NCI-H2196 treated with DMSO at 0.1 percent for 48 hours (cell line): ENCODE data around the gene KCNAB1.
"Not testable (repeated sequence)": the region's sequence is repeated elsewhere in the genome, so short reads cannot be mapped to it uniquely, and the experiment has no call there.

ENCODE experiments used
- DNase-seq: peaks from one replicate; lab custom pipeline; 2025; ENCODE audit not compliant: unreplicated experiment; lab: John Stamatoyannopoulos, UW

The KCNAB1 gene

DNA sequence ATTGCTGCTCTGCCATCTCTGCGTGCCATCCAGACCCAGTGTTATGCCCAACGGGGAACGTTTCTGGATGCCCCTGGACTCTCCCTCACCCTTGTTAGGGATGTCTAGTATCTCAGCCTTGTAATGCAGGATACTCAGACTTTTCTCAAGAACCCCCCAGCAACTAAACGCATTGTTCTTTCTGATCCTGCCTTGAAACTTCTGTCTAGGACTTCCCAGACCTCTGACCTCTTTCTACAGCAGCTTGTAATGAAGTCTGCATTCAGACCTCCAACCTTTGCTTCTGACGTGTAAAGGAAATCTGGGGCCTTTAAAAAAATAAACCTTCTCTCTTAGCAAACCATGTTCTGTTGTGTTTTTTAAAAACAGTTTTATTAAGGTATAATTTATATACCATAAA, 139.5 kb downstream of the KCNAB1 start:
- DNase-seq, result no peak

DNA sequence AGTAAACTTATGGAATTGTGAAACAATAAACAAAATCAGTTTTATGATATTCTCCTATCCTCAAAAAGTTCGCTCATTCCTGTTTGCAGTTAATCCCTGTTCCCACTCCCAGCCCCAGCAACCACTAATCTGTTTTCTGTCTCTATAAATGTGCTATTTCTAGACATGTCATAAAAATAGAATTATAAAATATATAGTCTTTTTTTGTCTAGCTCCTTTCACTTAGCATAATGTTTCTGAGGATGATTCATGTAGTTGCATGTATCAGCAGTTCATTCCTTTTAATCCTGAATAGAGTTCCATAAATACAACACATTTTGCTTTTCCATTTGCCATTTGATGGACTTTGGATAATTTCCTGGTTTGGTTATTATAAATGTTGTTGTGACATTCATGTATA, 140.0 kb downstream of the KCNAB1 start:
- no peak for DNase-seq

DNA sequence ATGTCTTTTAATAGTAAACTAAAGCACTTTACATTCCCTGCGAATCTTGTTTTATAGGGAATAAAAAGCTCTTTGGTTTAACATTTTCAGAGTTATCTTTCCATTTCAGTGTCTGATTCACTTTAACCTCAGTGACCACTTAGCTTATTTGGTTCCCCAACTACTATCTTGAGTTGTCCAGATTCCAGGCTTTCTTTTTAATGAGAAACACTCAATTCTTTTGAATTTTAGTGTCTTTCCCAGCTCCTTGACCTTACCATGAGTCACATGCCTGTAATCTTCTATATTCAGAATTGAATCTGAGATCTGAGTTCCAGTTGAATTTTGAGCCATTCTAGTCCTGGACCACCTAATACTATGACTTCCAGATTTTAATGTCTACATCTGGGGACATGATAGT, 144.4 kb downstream of the KCNAB1 start:
- no peak for DNase-seq

DNA sequence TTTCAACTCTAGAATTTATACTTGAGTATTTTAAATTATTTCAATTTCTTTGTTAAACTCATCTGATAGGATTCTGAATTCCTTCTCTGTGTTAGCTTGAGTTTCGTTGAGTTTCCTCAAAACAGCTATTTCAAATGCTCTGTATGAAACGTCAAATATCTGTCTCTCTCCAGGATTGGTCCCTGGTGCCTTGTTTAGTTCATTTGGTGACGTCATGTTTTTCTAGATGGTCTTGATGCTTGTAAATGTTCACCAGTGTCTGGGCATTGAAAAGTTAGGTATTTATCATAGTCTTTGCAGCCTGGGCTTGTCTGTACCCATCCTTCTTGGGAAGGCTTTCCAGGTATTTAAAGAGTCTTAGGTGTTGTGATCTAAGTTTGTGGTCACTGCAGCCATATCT, 151.1 kb downstream of the KCNAB1 start:
- no peak for DNase-seq

DNA sequence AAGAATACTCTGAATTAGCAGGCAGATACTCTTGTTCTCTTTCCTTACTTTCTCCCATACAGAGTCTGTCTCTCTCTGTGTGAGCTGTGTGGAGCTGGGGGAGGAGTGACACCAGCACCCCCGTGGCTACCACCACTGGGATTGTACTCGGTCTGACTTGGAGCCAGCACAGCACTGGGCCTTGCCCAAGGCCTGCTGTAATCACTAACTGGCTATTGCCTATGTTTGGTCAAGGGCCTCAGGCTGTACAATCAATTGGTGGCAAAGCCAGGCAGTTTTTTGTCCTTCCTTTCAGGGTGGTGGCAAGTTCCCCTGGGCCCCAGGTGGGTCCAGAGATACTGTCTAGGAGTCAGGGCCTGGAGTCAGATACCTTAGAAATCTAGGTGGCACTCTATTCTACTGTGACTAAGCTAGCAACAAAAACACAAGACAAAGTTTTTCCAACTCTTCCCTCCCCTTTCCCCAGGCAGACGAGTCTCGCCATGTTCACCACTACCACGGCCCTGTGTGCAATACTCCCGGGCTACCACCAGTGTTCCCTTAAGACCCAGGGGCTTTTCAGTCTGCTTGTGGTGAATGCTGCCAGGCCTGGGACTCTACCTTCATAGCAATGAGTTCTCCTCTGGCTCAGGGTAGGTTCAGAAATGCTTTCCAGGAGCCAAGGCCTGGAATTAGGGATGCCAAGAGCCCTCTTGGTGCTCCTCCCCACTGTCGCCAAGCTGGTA, 151.8 kb downstream of the KCNAB1 start:
- DNase-seq, result no peak

DNA sequence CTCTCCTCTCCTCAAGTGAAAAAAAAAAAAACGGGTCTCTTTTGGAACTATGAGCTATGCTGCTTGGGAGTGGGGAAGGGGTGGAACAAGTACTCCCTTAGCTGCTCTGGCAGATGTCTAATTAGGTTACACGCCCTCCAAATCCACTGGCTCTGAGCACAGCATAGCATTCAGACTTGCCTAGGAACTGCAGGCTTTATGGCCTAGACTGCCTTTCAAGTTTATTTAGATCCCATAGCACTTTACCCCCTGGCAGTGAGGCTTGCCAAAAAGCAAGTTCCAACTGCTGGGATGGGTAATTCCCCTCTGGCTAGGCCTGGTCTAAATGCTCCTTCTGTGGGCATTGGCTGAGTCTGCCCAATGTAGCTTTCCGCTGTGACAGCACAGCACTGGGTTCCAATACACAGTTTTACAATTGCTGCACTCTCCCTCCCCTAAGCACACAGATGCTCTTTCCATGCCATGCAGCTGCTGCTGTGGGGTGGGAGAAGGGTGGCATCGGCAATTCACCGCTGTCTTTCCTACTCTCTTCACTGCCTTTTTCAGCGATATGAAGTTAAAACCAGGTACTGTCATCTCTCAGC, 152.8 kb downstream of the KCNAB1 start:
- DNase-seq, result no peak

DNA sequence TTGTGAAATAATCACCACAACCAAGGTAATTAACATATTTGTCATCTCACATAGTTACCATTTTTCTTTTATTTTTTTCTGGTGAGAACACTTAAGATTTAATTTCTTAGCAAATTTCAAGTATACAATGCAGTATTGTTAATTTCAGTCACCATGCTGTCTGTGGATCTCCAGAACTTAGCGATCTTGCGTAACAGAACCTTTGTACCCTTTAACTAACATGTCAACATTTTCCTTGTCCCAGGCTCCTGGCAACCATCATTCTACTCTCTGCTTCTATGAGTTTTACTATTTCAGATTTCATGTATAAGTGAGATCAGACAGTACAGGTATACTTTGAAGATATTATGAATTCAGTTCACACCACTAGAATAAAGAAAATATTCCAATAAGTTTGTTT, 154.4 kb downstream of the KCNAB1 start:
- DNase-seq, result no peak

DNA sequence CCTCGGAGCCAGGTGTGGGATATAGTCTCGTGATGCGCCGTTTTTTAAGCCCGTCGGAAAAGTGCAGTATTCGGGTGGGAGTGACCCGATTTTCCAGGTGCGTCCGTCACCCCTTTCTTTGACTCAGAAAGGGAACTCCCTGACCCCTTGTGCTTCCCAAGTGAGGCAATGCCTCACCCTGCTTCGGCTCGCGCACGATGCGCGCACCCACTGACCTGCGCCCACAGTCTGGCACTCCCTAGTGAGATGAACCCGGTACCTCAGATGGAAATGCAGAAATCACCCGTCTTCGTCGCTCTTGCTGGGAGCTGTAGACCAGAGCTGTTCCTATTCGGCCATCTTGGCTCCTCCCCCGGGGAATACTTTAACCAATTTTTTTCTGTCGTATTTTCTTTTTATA, 164.3 kb downstream of the KCNAB1 start:
- DNase-seq, result not testable (repeated sequence)

DNA sequence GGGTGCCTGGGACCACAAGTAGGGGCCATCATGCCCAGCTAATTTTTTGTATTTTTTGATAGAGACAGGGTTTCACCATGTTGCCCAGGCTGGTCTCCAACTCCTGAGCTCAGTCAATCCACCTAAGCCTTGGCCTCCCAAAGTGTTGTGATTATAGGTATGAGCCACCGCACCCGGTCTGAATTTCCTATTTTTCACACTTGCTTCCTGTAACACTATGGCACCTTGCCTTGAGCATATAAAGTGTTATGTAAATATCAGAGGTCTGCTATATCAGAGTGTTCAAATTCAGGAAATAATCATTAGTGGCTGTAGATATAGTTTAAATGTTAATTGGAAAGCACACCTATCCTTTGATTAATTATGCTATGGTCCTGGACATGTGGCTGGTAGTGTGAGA, 165.2 kb downstream of the KCNAB1 start:
- no peak for DNase-seq

DNA sequence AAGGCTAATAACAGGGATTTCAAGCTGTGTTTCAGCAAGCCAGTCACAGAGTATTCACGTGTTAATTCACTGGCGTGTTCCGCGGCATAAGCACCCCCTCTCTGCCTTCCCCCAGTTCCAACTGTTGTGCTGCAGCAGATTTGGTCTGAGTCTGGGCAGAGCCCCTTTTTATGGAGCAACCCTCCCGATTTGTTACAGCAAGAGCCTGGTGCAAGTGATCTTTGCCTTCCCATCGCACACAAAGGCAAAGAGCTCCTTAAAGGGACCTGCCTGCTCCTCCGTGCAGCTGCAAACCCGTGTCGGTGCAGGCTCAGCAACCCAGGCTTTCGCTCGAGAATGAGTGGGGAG, 170.5 kb downstream of the KCNAB1 start:
- no peak for DNase-seq

DNA sequence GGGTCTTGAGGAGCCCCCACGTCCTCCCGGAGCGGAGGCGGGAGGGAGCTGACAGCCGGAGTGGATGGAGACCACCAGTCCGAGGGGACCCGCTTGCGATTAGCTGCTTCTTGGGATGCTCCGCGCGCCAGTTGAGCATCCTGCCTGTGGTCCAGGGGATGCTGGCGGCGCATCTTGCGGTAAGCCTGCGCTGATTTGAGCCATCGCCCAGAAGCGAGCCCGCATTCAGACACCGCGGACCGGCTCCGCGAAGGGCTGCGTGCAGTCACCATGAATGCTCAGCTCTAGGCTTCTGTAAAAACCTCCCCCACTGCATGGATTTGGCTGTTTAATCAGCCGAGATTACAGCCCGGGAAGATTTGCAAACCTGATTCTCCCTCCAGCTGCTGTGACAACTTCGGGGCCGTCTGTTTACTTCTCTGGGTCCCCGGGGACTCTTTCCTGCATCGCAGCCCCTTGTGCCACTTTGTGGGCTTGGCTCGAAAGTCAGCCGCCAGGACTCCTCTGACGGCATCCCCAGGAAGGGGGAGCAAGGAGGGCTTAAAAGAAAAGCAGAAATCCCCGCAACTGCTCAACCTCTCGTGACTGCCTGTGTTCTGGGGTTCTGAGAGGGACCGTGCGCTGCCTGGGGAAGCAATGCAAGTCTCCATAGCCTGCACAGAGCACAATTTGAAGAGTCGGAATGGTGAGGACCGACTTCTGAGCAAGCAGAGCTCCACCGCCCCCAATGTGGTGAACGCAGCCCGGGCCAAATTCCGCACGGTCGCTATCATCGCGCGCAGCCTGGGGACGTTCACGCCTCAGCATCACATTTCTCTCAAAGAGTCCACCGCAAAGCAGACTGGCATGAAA, 171.1 kb downstream of the KCNAB1 start:
- no peak for DNase-seq

DNA sequence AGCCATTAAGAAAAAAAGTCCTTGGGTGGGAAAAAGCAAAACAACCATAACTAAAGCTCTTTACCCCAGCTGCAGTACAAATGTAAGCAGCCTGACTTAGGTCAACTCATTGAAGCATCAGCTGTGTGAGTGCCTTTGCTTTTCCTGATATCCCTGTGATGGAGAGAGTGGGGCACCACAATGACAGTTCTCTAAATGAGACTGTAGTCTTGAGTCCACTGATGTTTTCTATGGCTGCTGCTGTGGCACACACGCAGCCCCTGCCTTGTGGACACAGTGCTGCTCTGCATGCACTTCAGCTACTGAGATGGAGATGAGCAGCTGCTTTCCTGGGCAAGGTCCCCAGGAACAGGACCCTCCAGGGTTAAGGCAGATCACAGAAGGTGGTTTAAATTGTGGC, 173.2 kb downstream of the KCNAB1 start:
- DNase-seq, result no peak

DNA sequence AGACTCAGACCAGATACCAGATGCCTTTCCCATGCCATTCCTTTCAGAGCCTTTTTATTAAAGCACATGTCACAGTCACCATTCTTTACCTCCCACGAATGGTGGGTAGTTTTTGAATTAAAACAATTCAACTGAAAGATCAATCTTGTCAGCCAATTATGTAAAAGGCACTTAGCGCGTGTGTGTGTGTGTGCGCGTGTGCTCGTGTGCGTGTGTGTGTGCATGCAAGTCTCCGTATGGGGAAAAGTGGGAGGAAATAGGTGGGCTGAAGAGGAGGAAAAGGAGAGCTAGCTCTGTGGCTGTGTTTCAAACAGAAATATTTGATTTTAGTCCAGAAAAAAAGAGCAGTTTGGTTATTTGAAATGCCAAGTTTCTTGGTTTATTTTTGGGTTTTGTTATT, 177.2 kb downstream of the KCNAB1 start:
- no peak for DNase-seq

DNA sequence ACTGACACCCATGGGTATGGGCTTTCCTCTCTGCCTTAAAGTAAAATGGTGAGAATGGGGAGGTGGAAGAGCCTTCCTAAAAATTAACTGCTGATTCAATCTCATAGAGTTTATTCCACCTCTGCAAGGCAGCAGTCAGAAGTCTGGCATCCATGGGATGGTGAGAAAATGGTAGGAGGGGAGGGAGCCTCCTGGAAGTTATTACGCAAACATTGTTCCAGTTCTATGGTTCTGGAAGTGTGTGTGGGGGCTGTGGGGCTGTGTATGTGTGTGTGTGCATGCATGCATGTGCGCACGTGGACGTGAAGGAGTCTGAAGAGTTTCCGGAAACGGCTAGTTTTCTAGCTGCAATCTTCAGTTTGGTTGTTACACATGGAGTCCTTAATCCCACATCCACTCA, 177.6 kb downstream of the KCNAB1 start:
- no peak for DNase-seq

DNA sequence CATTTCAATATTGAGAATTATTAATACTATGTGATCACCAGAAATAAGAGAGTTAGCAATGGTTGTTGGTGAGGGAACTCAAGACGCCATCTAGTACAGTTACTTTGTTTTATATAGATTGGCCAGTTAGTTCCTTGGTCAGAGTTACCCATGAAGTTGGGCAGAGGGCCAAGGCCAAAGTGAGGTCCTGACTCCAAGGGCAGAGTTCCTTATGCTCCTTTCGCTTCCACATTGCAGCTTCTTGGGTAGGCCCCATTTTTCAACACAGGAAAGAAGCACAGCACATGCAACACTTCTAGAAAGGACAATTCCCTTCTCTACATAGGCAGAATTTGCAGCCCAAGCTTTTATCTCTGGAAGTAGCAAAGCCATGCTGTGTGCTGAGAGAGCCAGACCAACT, 178.6 kb downstream of the KCNAB1 start:
- DNase-seq, result no peak

DNA sequence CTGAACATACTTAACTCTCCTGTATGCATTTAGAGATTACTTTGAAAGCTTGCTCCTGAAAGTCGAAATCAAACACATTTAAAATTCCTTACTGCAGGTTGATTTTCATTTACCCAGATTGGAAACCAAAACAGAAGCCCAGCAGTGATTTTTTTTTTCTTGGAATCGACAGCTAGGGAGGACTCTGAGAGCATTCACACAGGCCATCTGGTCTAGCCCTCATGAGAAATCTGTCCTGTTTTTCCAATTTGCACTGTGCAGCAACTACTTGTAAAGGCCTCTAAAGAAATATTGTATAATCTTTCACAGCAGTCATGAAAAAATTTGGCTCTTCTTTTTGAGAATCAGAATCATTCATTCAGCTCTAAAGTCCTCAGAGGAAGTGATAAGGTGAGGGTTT, 179.2 kb downstream of the KCNAB1 start:
- DNase-seq, result no peak

DNA sequence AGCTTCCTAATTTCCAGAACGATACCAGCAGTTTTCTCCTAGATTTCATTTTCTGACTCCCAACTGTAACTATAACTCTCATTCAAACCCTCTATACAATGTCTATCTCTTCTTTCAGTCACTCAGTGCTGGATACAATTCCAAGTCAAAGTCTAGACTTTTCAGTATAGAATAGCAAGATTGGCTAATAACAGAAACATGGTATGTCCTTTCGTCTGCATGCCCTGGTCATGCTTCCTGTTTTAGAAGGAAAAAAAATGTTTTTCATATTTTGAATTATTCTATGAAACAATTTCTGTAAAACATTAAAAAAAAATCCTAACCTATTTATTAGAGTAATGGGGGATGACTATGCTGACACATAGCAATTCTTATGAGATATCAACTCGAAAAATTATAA, 180.0 kb downstream of the KCNAB1 start:
- DNase-seq, result no peak

DNA sequence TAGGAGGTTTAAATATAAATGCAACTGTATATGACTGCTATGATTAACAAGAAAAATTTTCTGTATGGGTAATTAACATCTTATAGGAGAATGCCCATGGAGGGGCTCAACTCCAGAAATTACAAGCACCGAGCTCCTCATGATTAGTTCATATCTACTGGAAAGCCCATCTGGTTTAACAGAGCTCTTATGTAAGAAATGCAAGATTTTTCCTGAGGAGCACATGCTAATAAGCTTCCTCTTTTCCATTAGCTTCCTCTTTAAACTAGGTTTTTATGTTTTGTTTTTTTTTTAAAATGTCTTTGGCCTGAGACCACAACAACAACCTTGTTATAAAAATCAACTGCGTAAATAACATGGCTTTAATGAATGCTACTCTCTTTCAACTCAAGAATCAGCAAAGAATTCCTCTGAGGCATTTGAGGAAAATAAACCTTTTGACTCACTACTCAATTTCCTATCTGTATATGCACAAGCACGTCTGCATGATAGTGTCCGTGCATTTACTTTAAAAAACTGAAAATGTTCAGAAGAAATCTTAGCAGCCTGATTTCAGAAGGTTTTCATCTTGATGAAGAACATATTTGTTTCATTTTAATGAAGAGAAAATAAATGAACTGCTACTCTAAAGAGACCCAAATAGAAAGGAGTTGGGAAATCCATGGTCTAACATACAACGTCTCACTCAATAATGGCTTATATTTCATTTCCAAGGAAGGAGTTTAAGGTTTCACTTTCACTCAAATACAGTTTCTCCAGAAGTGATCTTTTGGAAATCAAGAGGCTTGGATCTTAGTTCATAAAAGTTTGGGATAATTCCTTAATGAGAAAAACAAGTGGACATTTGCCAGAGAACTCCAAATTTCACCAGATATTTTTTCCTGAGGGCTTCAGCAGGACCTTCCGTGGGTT, 180.8 kb downstream of the KCNAB1 start:
- no peak for DNase-seq

DNA sequence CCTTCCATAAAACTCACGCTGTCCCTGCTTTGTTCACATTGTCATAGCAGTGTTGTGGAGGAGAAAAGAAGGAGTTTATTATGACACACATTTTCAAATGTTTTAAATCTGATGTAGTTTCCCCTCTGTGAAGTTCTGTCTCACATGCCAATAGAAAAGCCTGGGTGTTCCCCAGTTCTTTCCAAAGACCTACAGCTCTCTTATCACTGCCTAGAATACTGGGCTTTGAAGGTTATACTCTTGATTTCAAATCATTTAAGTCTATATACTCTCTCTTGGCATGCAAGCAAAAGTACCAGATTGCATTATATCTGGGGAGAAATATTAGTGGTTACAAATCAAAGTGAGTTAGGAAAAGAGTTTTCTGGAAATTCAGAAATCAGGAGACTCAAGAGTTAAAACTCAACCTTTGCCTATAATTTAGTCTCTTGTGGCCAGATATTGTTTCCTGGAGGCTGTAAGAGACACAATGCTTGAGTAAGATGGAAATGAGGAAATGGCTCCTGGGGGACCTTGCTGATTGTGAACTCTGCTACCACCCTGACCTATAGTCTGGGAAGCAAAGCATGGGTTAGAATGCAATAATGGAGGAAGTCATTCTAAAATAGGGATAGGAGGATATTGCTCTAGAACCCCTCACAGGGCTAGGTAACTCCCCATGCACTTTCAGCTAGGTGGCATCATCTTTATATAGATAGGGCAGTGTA, 182.8 kb downstream of the KCNAB1 start:
- DNase-seq, result no peak

DNA sequence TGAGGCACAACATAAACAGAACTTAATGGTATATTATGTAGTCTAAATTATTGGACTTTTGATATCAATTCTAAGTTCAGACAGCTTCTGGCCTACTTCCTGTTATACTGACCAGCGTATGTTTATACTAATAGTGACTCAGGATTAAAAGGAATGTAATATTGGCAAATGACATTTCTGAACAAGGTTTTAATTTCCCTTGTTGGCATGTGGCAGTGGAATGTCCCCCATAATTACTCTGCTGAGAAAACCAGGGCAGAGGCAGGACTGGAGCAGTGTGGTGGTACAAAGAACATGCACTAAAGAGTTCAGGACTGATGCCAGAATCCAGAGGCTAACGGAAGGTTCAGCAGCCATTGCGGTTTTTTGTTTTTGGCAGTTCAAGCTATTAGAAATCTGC, 184.0 kb downstream of the KCNAB1 start:
- DNase-seq, result no peak

DNA sequence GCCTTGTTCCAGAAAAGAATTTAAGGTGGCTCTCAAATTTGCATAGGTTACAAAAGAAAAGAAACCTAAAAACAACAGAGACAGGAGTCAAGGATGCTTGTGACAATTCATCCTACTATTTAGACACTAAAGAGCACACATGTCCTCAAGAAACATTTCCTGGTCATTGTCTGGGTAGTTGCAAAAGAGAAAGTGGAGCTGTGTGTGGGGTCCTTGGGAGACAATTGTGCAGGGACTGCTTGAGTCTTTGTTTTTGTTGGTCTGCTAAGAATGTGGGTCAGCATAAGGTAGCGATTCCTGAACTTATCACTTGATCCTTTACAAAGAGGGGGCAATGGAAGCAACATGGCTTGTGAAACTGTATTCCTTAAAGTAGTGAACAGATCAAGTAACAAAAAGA, 185.3 kb downstream of the KCNAB1 start:
- no peak for DNase-seq
